Measurements from ENCODE around the gene DCC.

Gene DCC

GRCh38 chr18:52829876-52830405 lies 489.9 kb downstream of the DCC start:
- DNase-seq, result no peak

- no peak for DNase-seq
Observed at GRCh38 chr18:52844323-52844722, 504.3 kb downstream of the DCC start.

GRCh38 chr18:52845036-52845435 lies 505.0 kb downstream of the DCC start:
- DNase-seq, result no peak

- no peak for DNase-seq
Observed at GRCh38 chr18:52850031-52850560, 510.1 kb downstream of the DCC start.

- DNase-seq, result no peak
Observed at GRCh38 chr18:52861558-52861957, 521.6 kb downstream of the DCC start.

GRCh38 chr18:52869349-52869923 lies 529.4 kb downstream of the DCC start:
- no peak for DNase-seq

- no peak for DNase-seq
Observed at GRCh38 chr18:52869942-52870907, 530.2 kb downstream of the DCC start.

- DNase-seq, result no peak
Observed at GRCh38 chr18:52874774-52875173, 534.8 kb downstream of the DCC start.

- DNase-seq, result no peak
Observed at GRCh38 chr18:52875725-52876124, 535.7 kb downstream of the DCC start.

- no peak for DNase-seq
Observed at GRCh38 chr18:52888014-52888413, 548.0 kb downstream of the DCC start.

GRCh38 chr18:52894801-52895200 lies 554.8 kb downstream of the DCC start:
- DNase-seq, result no peak

GRCh38 chr18:52897611-52898484 lies 557.9 kb downstream of the DCC start:
- no peak for DNase-seq

GRCh38 chr18:52898485-52899058 lies 558.6 kb downstream of the DCC start:
- DNase-seq, result no peak

- DNase-seq, result no peak
Observed at GRCh38 chr18:52902188-52902587, 562.2 kb downstream of the DCC start.

GRCh38 chr18:52903857-52904256 lies 563.9 kb downstream of the DCC start:
- no peak for DNase-seq

- no peak for DNase-seq
Observed at GRCh38 chr18:52907543-52908308, 567.7 kb downstream of the DCC start.

- no peak for DNase-seq
Observed at GRCh38 chr18:52914148-52914547, 574.2 kb downstream of the DCC start.

GRCh38 chr18:52920665-52921064 lies 580.7 kb downstream of the DCC start:
- DNase-seq, result no peak

GRCh38 chr18:52933356-52933755 lies 593.4 kb downstream of the DCC start:
- DNase-seq, result no peak

GRCh38 chr18:52936931-52937330 lies 596.9 kb downstream of the DCC start:
- no peak for DNase-seq

- no peak for DNase-seq
Observed at GRCh38 chr18:52937840-52938239, 597.8 kb downstream of the DCC start.

GRCh38 chr18:52945552-52945951 lies 605.6 kb downstream of the DCC start:
- DNase-seq, result no peak
